ENCODE measurements around the gene FSTL3. TPM values are rescaled to one million over a fixed set of nuclear protein-coding genes. Genes with fewer than 3 reads are reported as not detected.

The FSTL3 gene
- total and polyA plus RNA-seq, 2 of the 13 experiments (the other 11 are each of a cell fraction or from before 2014, with no cell fraction given): 13.5 to 15.6 TPM

DNA sequence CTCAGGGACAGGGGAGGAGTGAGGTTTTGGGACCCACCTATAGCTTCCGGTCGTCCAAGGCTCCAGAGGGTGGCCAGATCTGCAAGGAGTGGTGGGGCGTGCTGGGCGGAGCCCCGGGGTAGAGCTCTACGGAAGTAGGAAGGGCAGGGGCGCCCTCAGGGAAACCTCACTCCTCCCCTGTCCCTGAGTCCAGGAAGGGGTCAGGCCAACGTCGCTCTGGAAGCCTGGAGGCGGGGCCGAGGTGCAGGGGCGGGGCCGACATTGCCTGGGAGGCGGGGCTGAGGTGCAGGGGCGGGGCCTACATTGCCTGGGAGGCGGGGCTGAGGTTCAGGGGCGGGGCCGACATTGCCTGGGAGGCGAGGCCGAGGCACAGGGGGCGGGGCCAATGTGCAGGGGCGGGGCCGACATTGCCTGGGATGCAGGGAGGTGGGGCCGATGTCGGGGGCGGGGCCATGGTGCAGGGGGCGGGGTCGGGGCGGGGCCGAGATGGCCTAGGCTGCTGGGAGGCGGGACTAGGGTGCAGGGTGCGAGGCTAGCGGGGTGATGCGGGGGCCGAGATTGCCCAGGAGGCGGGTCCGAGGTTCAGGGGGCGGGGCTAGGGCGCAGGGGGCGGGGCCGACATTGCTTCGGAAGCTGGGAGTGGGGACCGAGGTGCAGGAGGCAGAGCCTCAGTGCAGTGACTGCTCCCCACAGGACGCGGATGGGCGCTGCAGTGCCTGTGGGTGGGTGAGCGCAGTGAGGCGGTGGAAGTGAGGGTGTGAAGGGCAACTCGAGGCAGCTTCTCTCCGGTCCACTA lies 27.7 kb downstream of the FSTL3 start (continued):
- TF ChIP-seq, protein P1, sequence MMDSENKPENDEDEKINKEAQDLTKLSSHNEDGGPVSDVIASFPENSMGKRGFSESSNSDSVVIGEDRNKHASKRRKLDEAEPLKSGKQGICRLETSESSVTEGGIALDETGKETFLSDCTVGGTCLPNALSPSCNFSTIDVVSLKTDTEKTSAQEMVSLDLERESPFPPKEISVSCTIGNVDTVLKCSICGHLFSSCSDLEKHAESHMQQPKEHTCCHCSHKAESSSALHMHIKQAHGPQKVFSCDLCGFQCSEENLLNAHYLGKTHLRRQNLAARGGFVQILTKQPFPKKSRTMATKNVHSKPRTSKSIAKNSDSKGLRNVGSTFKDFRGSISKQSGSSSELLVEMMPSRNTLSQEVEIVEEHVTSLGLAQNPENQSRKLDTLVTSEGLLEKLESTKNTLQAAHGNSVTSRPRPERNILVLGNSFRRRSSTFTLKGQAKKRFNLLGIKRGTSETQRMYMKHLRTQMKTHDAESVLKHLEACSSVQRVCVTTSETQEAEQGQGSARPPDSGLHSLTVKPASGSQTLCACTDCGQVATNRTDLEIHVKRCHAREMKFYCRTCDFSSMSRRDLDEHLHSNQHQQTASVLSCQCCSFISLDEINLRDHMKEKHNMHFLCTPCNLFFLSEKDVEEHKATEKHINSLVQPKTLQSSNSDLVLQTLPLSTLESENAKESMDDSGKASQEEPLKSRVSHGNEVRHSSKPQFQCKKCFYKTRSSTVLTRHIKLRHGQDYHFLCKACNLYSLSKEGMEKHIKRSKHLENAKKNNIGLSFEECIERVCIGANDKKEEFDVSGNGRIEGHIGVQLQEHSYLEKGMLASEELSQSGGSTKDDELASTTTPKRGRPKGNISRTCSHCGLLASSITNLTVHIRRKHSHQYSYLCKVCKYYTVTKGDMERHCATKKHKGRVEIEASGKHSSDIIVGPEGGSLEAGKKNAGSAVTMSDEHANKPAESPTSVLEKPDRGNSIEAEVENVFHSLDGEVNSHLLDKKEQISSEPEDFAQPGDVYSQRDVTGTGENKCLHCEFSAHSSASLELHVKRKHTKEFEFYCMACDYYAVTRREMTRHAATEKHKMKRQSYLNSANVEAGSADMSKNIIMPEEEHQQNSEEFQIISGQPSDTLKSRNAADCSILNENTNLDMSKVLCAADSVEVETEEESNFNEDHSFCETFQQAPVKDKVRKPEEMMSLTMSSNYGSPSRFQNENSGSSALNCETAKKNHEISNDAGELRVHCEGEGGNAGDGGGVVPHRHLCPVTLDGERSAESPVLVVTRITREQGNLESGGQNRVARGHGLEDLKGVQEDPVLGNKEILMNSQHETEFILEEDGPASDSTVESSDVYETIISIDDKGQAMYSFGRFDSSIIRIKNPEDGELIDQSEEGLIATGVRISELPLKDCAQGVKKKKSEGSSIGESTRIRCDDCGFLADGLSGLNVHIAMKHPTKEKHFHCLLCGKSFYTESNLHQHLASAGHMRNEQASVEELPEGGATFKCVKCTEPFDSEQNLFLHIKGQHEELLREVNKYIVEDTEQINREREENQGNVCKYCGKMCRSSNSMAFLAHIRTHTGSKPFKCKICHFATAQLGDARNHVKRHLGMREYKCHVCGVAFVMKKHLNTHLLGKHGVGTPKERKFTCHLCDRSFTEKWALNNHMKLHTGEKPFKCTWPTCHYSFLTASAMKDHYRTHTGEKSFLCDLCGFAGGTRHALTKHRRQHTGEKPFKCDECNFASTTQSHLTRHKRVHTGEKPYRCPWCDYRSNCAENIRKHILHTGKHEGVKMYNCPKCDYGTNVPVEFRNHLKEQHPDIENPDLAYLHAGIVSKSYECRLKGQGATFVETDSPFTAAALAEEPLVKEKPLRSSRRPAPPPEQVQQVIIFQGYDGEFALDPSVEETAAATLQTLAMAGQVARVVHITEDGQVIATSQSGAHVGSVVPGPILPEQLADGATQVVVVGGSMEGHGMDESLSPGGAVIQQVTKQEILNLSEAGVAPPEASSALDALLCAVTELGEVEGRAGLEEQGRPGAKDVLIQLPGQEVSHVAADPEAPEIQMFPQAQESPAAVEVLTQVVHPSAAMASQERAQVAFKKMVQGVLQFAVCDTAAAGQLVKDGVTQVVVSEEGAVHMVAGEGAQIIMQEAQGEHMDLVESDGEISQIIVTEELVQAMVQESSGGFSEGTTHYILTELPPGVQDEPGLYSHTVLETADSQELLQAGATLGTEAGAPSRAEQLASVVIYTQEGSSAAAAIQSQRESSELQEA (CRISPR knock-in tag; IDR thresholded peaks at IDR 0.05; ENCODE audit: not compliant biosample characterization): no peak
- TF ChIP-seq ZSCAN9 (CRISPR knock-in tag; IDR thresholded peaks at IDR 0.05; ENCODE audit: borderline replicate concordance): 0 out of 2 replicates have a peak, but pooled peaks have one; percentile 60
- TF ChIP-seq ZFP36L2 (CRISPR knock-in tag; IDR thresholded peaks at IDR 0.05): no peak
- TF ChIP-seq, protein P2, sequence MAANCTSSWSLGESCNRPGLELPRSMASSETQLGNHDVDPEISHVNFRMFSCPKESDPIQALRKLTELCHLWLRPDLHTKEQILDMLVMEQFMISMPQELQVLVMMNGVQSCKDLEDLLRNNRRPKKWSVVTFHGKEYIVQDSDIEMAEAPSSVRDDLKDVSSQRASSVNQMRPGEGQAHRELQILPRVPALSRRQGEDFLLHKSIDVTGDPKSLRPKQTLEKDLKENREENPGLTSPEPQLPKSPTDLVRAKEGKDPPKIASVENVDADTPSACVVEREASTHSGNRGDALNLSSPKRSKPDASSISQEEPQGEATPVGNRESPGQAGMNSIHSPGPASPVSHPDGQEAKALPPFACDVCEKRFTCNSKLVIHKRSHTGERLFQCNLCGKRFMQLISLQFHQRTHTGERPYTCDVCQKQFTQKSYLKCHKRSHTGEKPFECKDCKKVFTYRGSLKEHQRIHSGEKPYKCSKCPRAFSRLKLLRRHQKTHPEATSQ (CRISPR knock-in tag; IDR thresholded peaks at IDR 0.05; ENCODE audit: borderline replicate concordance): no peak
- TF ChIP-seq KMT2B (CRISPR knock-in tag; IDR thresholded peaks at IDR 0.05): no peak
- no peak for TF ChIP-seq RCOR2 (CRISPR knock-in tag; IDR thresholded peaks at IDR 0.05)
- no peak for TF ChIP-seq ARNT2 (CRISPR knock-in tag; IDR thresholded peaks at IDR 0.05; ENCODE audit: low read depth)
- no peak for TF ChIP-seq ADNP (CRISPR knock-in tag; IDR thresholded peaks at IDR 0.05)
- TF ChIP-seq SALL1 (CRISPR knock-in tag; IDR thresholded peaks at IDR 0.05): peak; percentile 60; the same call in 1 of the 2 replicates
- TF ChIP-seq ZNF766 (CRISPR knock-in tag; IDR thresholded peaks at IDR 0.05; ENCODE audit: borderline replicate concordance): no peak
- TF ChIP-seq ZMYM4 (CRISPR knock-in tag; IDR thresholded peaks at IDR 0.05): no peak
- no peak for TF ChIP-seq ZNF33A (CRISPR knock-in tag; IDR thresholded peaks at IDR 0.05; ENCODE audit: borderline replicate concordance)
- no peak for TF ChIP-seq HDAC6 (IDR thresholded peaks at IDR 0.05; ENCODE audit: low read depth, low read length)
- no peak for TF ChIP-seq GTF2F1 (IDR thresholded peaks at IDR 0.05; ENCODE audit: low read length)
- no peak for TF ChIP-seq ZNF572 (CRISPR knock-in tag; IDR thresholded peaks at IDR 0.05)
- TF ChIP-seq ZBTB20 (CRISPR knock-in tag; IDR thresholded peaks at IDR 0.05; ENCODE audit: borderline replicate concordance, low read depth): 0 out of 2 replicates have a peak, but pooled peaks have one; percentile 72
- TF ChIP-seq, protein P3, sequence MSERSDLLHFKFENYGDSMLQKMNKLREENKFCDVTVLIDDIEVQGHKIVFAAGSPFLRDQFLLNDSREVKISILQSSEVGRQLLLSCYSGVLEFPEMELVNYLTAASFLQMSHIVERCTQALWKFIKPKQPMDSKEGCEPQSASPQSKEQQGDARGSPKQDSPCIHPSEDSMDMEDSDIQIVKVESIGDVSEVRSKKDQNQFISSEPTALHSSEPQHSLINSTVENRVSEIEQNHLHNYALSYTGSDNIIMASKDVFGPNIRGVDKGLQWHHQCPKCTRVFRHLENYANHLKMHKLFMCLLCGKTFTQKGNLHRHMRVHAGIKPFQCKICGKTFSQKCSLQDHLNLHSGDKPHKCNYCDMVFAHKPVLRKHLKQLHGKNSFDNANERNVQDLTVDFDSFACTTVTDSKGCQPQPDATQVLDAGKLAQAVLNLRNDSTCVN (CRISPR knock-in tag; IDR thresholded peaks at IDR 0.05; ENCODE audit: borderline replicate concordance): 0 out of 2 replicates have a peak, but pooled peaks have one; percentile 21
- TF ChIP-seq GZF1 (CRISPR knock-in tag; IDR thresholded peaks at IDR 0.05): no peak
- TF ChIP-seq RFX1 (IDR thresholded peaks at IDR 0.05): no peak
- TF ChIP-seq PAF1 (CRISPR knock-in tag; IDR thresholded peaks at IDR 0.05): no peak
- TF ChIP-seq DMAP1 (CRISPR knock-in tag; IDR thresholded peaks at IDR 0.05): no peak

Measured in HepG2 (cell line).